Hepatocyte (in vitro differentiated cells): ENCODE measurements around the gene PLEKHA6. TPM values are rescaled to one million over a fixed set of nuclear protein-coding genes. Genes with fewer than 3 reads are reported as not detected.

ENCODE experiments used
- DNase-seq: peaks from one replicate; pipeline ENCODE4 v3.0.0-alpha.2; 2016; ENCODE audit warnings: low spot score
- H2AFZ ChIP-seq: fragments of 200-600 bp; sonication (generic); 2 replicates; pipeline ENCODE4 v1.6.0; 2016; ENCODE audit warnings: antibody characterized with exemption, mild to moderate bottlenecking
- H3K27ac ChIP-seq: fragments of 200-600 bp; sonication (generic); 2 replicates; pipeline ENCODE4 v1.5.1; 2016; ENCODE audit warnings: mild to moderate bottlenecking
- H3K27me3 ChIP-seq: fragments of 200-600 bp; sonication (generic); 2 replicates; pipeline ENCODE4 v1.6.1; 2016
- H3K36me3 ChIP-seq: fragments of 200-600 bp; sonication (generic); replicated peaks from 2 replicates; pipeline ENCODE4 v1.5.1; 2016; ENCODE audit warnings: low read depth; ENCODE audit not compliant: insufficient read depth
- H3K4me1 ChIP-seq: fragments of 200-600 bp; sonication (generic); 2 replicates; pipeline ENCODE4 v1.5.1; 2016; ENCODE audit warnings: mild to moderate bottlenecking, moderate library complexity; ENCODE audit not compliant: insufficient read depth
- H3K4me2 ChIP-seq: fragments of 200-600 bp; sonication (generic); 2 replicates; pipeline ENCODE4 v1.6.0; 2016
- H3K4me3 ChIP-seq: fragments of 200-600 bp; sonication (generic); 2 replicates; pipeline ENCODE4 v1.5.1; 2016; ENCODE audit warnings: mild to moderate bottlenecking
- H3K79me2 ChIP-seq: fragments of 200-600 bp; sonication (generic); 2 replicates; pipeline ENCODE4 v1.6.0; 2017; ENCODE audit warnings: mild to moderate bottlenecking
- H3K9me2 ChIP-seq: fragments of 200-600 bp; sonication (generic); replicated peaks from 2 replicates; pipeline ENCODE4 v1.6.0; 2017; ENCODE audit warnings: mild to moderate bottlenecking; ENCODE audit not compliant: insufficient read depth
- H3K9me3 ChIP-seq: fragments of 200-600 bp; sonication (generic); 2 replicates; pipeline ENCODE4 v1.5.1; 2016; ENCODE audit warnings: low read depth, mild to moderate bottlenecking
- H4K20me1 ChIP-seq: fragments of 200-600 bp; sonication (generic); 2 replicates; pipeline ENCODE4 v1.6.0; 2016; ENCODE audit warnings: mild to moderate bottlenecking; ENCODE audit not compliant: insufficient read depth, poor library complexity, severe bottlenecking
- CTCF ChIP-seq: fragments of 200-600 bp; sonication (generic); IDR thresholded peaks from 2 replicates; pipeline ENCODE4 v1.5.1; 2016; ENCODE audit warnings: antibody characterized with exemption, mild to moderate bottlenecking; ENCODE audit not compliant: poor library complexity
- EZH2 ChIP-seq: fragments of 200-600 bp; sonication (generic); IDR thresholded peaks from 2 replicates; pipeline ENCODE4 v1.6.1; 2016; ENCODE audit warnings: antibody characterized with exemption, mild to moderate bottlenecking, borderline replicate concordance
- EZH2phosphoT487 ChIP-seq: fragments of 200-600 bp; sonication (generic); IDR thresholded peaks from one replicate; pipeline ENCODE4 v1.6.1; 2018; ENCODE audit warnings: antibody characterized with exemption, mild to moderate bottlenecking, low read depth, moderate library complexity; ENCODE audit not compliant: unreplicated experiment, severe bottlenecking
- WGBS: methylation state at CpG from one replicate; pipeline ENCODE4 v1.1.6; 2016; ENCODE audit warnings: low lambda C conversion rate; ENCODE audit errors: missing lambda C conversion rate; 5-methylcytosine and 5-hydroxymethylcytosine counted together
- polyA plus RNA-seq: library from polyadenylated mRNA; unstranded; fragments of >200 nt; fragmentation: Nextera tagmentation; extraction: Ambion mirVana; gene quantifications from 2 replicates; pipeline ENCODE4 v1.2.1, GENCODE V29; 2016
- total RNA-seq: library from RNA; depleted of rRNA; stranded (reverse); fragments of >200 nt; gene quantifications from 2 replicates; pipeline ENCODE4 v1.2.3, GENCODE V29; 2014

The PLEKHA6 gene
- total and polyA plus RNA-seq, 2 experiments from 2014 or later = 14.3 to 31.5 TPM

- TF ChIP-seq EZH2 = no peak
- TF ChIP-seq EZH2phosphoT487 = no peak
- TF ChIP-seq CTCF = no peak
- WGBS = 83% methylated on average over 6 of the region's 6 CpGs
- Histone ChIP-seq H3K4me1 (peaks cover 12% of the 10 kb centered on the region), H3K4me3 (no peak overlapping the region), H3K9me2 (no peaks in the 10 kb centered on the region), H3K79me2 (peaks cover 19% of the 10 kb centered on the region), H3K9me3 (no peaks in the 10 kb centered on the region), H3K36me3 (no peaks in the 10 kb centered on the region), H3K27ac (peak overlapping the region; percentile 74), H2AFZ (no peak overlapping the region), H3K27me3 (peaks cover 4% of the 10 kb centered on the region), H4K20me1 (peaks cover 3% of the 10 kb centered on the region), H3K4me2 (peak overlapping the region; percentile 100)
- no peak for DNase-seq
Measured at GRCh38 chr1:204376465-204376864, 16.7 kb upstream of the PLEKHA6 start.

- no peak overlapping the region for H3K4me2 ChIP-seq
- H3K4me1 ChIP-seq = peaks cover 12% of the 10 kb centered on the region
- 91% methylated on average over 4 of the region's 4 CpGs for WGBS
- no peaks in the 10 kb centered on the region for H3K9me2 ChIP-seq
- TF ChIP-seq EZH2phosphoT487 (no peak), CTCF (no peak)
- peaks cover 19% of the 10 kb centered on the region for H3K79me2 ChIP-seq
- peaks cover 3% of the 10 kb centered on the region for H4K20me1 ChIP-seq
- H2AFZ ChIP-seq = no peak overlapping the region
- DNase-seq = no peak
- no peaks in the 10 kb centered on the region for H3K9me3 ChIP-seq
- peaks cover 4% of the 10 kb centered on the region for H3K27me3 ChIP-seq
- H3K4me3 ChIP-seq = no peak overlapping the region
- no peak overlapping the region for H3K27ac ChIP-seq
- no peaks in the 10 kb centered on the region for H3K36me3 ChIP-seq
Measured at GRCh38 chr1:204373911-204374310, 14.2 kb upstream of the PLEKHA6 start.

- H3K4me3 ChIP-seq = no peak overlapping the region
- no peaks in the 10 kb centered on the region for H3K4me1 ChIP-seq
- DNase-seq = no peak
- H3K36me3 ChIP-seq = no peaks in the 10 kb centered on the region
- TF ChIP-seq CTCF (no peak), EZH2 (no peak), EZH2phosphoT487 (no peak)
- H2AFZ ChIP-seq = no peak overlapping the region
- no peak overlapping the region for H3K27ac ChIP-seq
- H3K9me3 ChIP-seq = no peaks in the 10 kb centered on the region
- H4K20me1 ChIP-seq = peaks cover 3% of the 10 kb centered on the region
- WGBS = 86% methylated on average over 10 of the region's 10 CpGs
- H3K27me3 ChIP-seq = no peaks in the 10 kb centered on the region
- H3K4me2 ChIP-seq = no peak overlapping the region
- H3K79me2 ChIP-seq = peaks cover 2% of the 10 kb centered on the region
- no peaks in the 10 kb centered on the region for H3K9me2 ChIP-seq
Measured at GRCh38 chr1:204370176-204370575, 10.4 kb upstream of the PLEKHA6 start.
